Fibroblast of pulmonary artery (primary cell): ENCODE results near the gene STK32A.

ENCODE experiments used
- DNase-seq: peaks from one replicate; pipeline ENCODE4 v3.0.0-alpha.2; 2010; ENCODE audit warnings: low read depth
- H3K4me3 ChIP-seq: replicated peaks from 2 replicates; pipeline ENCODE4 v1.5.1; 2011; ENCODE audit warnings: low read depth, mild to moderate bottlenecking, control low read depth, low read length, moderate library complexity
- CTCF ChIP-seq: IDR thresholded peaks from 2 replicates; pipeline ENCODE4 v1.5.1; 2011; ENCODE audit warnings: mild to moderate bottlenecking, control low read depth, low read length, inconsistent platforms; ENCODE audit errors: missing control alignments

Gene STK32A

GRCh38 chr5:147336876-147337275 is 102.0 kb downstream of the STK32A start:
- no peak for TF ChIP-seq CTCF
- no peak overlapping the region for H3K4me3 ChIP-seq
- DNase-seq = no peak

GRCh38 chr5:147339313-147339712 is 104.5 kb downstream of the STK32A start:
- DNase-seq = no peak
- no peak for TF ChIP-seq CTCF
- no peak overlapping the region for H3K4me3 ChIP-seq

GRCh38 chr5:147340941-147341340 is 106.1 kb downstream of the STK32A start:
- no peak for TF ChIP-seq CTCF
- DNase-seq = no peak
- H3K4me3 ChIP-seq = no peak overlapping the region

GRCh38 chr5:147341345-147341744 is 106.5 kb downstream of the STK32A start:
- no peak overlapping the region for H3K4me3 ChIP-seq
- no peak for TF ChIP-seq CTCF
- DNase-seq = no peak

DNA sequence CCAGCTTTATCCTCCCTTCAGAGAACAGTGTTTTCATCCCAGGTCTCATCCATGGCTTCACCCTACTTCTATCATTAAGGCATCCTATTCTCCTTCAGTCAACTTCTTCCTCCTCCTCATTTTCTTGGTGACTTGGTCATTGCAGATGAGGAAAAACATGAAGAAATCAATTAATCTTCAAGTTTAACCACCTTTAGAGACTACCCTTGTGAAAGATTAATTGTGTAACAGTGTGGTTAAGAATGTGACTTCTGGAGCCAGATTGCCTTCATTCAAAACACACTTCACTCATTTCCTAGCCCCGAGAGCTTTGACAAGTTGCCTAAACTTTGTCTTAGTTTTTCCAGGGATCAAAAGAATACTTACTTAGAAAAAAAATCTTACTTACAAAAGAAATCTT is 110.0 kb downstream of the STK32A start:
- no peak for TF ChIP-seq CTCF
- no peak for DNase-seq
- no peak overlapping the region for H3K4me3 ChIP-seq

- H3K4me3 ChIP-seq = no peak overlapping the region
- TF ChIP-seq CTCF = peak; percentile 6
- DNase-seq = no peak
These were observed 111.3 kb downstream of the STK32A start for GRCh38 chr5:147346006-147346561.

DNA sequence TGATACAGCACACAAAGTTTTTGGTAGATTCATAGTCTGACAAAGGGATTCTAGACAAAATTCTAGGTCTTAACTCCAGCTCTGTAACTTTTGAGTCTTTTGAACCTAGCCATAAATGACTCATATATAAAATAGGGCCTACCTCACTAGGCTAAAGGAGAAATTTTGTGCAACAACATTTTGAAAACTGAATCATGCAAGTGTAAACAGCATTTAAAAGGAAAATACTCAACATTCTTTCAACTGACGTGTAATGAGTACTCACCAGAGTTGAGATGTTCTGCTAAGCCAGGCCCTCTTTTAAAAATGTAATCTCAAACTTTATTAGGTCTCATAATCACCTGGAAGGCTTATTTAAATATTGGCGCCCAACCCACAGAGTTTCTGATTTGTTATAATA is 113.2 kb downstream of the STK32A start:
- peak; percentile 7 for DNase-seq
- no peak for TF ChIP-seq CTCF
- H3K4me3 ChIP-seq = no peak overlapping the region
